GM23248 (cell line): ENCODE results near the gene STAT5A.

Source experiments
- EZH2 ChIP-seq: fragments of 200-600 bp; sonication (generic); IDR thresholded peaks from 2 replicates; pipeline ENCODE4 v1.6.1; 2018; ENCODE audit warnings: antibody characterized with exemption, mild to moderate bottlenecking; ENCODE audit not compliant: insufficient read depth, poor library complexity, severe bottlenecking
- EZH2phosphoT487 ChIP-seq: fragments of 200-600 bp; sonication (generic); IDR thresholded peaks from 2 replicates; pipeline ENCODE4 v1.6.1; 2018; ENCODE audit warnings: antibody characterized with exemption, moderate library complexity, mild to moderate bottlenecking, low read depth; ENCODE audit not compliant: insufficient read depth

GRCh38 chr17:42308446-42308845 lies 20.1 kb downstream of the STAT5A start:
- TF ChIP-seq EZH2 = no peak
- TF ChIP-seq EZH2phosphoT487 = no peak
